8988T (cell line): ENCODE results near the gene CPNE1.
"Not testable (repeated sequence)": the region's sequence is repeated elsewhere in the genome, so short reads cannot be mapped to it uniquely, and the experiment has no call there.

Source experiments
- DNase-seq: peaks from one replicate; pipeline ENCODE4 v3.0.0; 2011

CPNE1 gene

DNA sequence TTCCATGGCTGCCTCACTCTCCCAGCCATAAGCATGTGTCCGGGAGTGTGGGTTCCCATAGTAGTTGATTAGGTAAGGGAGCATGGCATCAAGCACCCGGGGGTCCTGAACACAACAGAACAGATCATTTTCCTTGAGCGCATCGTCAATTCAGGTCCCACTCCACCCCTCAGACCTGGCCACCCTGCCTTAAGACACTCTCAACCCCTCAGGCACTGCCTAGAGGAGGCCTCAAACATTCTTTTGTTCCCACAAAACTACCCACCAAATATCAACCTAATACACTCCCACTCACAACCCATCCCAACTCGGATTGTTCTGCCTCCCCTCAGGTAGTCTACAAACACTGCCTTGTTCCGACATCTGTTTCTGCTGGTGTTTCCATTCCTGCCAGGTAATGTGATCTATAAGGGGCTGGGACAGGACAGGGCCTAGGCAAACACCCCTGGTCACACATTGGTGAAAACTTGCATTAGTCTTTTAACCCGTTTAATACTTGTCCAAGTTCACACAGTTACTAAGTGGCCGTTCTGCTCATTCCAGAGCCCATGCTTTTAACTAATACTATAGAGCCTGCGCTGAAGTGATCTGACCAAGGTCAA lies 33.1 kb upstream of the CPNE1 start:
- DNase-seq = no peak

DNA sequence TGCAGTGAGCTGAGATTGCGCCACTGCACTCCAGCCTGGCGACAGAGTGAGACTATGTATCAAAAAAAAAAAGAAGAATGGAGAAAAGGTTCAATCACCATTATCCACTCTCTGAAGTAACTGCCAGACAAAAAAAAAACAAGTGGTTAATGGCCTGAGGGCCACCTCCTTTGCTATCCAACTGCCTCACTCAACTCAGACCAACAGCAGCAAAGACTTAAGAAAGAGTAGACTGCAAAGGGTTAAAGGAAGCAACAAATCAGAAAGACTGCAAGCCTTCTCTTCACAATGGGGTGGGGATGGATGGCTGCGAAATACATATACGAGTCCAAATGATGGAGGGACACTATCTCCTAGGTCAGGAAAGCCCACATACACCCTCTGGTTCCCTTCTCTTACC lies 31.3 kb upstream of the CPNE1 start:
- no peak for DNase-seq

GRCh38 chr20:35695245-35695749 lies 30.6 kb upstream of the CPNE1 start:
- DNase-seq = no peak

DNA sequence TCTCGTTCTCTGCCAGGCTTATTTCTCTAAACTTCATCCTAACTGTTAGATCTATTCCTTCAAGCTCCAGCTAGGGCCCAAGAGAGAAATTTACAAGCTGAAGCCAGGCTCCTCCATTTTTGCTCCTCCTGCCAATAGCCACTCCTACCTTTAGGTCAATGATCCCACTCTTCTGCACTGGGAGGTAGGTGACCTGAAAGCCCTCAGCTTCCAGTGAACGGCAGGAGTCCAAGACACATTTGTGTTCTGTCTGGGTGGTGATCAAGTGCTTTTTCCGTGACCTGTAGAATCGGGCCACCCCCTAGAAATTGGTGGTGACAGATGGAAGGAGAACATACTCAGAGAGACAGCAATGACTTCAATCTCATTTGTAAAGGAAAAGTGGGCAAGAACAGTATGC lies 25.6 kb upstream of the CPNE1 start:
- no peak for DNase-seq

GRCh38 chr20:35686872-35687271 lies 22.2 kb upstream of the CPNE1 start:
- not testable (repeated sequence) for DNase-seq

DNA sequence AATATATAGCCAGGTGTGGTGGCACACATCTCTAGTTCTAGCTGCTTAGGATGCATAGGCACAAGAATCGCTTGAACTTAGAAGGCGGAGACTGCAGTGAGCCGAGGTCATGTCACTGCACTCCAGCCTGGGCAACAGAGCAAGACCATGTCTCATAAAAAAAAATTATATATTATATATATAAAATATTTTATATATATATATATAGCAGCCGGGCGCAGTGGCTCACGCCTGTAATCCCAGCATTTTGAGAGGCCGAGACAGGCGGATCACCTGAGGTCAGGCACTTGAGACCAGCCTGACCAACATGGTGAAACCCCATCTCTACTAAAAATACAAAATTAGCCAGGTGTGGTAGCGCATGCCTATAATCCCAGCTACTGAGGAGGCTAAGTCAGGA lies 20.7 kb upstream of the CPNE1 start:
- DNase-seq = not testable (repeated sequence)

DNA sequence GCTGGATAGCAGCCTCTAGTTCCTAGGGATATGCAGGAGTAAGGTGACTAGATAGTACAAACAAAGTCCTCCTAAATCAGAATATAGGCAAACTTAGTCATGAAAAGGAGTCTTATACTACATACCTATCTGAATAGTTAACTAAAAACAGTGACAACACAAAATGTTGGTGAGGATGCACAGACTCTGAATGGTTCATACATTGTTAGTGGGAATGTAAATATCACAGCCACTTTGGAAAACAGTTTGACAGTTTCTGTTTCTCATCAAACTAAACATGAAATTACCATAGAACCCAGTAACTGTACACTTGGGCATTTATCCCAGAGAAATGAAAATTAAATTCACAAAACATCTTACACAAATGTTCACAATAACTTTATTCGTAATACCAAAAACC lies 17.3 kb upstream of the CPNE1 start:
- DNase-seq = no peak

DNA sequence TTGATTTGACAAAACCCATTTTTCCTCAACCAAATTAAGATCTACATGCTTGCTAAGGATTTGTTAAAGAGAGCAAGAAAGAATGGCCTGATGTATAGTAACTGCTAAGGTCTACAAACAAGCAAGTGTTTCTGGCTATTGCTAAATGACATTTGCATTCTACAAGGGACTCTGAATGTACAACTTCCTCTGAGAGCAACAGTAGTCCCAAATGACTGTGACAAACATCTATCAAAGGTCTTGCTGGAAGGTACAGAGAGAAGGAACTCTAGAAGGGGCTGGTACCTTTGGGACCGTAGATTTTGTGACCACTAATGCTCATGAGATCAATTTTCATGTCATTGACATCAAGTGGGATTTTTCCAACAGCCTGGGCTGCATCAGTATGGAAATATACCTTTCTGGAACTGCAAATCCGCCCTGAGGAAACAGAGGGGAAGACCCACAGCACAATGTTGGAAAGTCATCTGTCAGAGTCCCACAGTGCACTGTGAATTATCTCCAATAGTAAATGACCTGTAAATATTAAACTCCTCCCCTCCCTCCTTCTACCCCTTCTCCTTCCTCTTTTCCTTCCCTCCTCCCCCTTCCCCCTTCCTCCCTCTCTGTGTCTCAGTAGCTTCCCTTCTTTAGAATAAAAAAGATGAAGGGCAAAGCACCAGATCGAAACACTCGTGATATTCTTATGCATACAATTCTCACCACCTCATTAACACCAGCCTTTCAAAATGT lies 15.9 kb upstream of the CPNE1 start:
- no peak for DNase-seq

DNA sequence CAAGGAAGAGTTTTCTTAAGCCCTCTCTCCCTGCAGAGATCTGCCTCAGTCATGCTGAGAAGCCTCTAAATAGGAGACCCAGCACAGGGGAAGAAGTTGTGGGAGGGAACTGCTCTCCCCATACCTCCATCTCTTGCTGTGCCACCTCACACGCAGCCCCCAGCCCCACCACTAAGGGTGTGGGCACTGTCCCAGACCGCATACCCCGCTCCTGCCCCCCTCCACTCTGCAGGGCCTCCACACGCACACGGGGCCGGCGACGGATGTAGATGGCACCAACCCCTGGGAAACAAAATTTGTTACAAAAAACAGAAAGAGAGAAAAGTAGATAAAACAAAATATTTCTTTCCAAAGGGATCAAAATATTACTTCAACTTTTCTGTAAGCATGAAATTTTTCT lies 10.2 kb upstream of the CPNE1 start:
- no peak for DNase-seq

GRCh38 chr20:35673884-35674283 lies 9.2 kb upstream of the CPNE1 start:
- no peak for DNase-seq

DNA sequence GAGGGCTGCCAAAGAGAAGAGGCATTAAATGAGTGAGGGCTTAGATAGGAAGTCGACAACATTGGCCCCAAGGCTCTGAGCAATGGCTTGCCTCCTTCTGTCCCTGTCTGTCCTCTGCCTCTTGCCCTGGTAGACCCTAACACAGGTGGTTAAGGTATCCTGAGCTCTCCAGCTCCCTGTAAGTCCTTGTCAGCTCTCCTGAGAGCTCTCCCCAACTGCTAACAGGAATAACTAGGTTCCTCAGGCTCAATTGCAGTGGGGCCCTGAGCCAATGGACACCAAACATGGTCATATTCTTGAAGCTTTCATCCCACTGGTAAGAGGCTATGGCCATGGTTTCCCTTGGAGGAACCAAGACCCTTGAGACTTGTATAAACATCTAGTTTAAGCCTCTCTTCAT lies 5.0 kb upstream of the CPNE1 start:
- no peak for DNase-seq

DNA sequence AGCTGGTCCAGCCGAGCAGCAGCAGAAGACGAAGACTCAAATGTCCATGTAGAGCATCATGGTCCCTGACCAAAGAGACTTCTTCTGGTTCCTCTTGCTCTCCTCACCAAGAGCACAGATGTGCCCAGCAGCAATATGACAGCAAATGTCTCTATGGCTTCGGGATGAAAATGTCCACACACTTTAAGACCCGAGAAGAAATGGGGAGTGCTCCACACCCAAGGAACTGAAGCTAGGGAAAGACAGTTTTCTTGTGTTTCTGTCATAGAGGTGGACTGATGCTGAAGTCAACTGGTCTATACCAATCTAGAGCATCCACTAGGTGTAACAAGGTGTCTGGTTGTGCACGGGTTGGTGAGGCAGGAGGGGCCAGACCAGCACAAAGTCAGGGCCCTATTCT lies 4.5 kb upstream of the CPNE1 start:
- no peak for DNase-seq

DNA sequence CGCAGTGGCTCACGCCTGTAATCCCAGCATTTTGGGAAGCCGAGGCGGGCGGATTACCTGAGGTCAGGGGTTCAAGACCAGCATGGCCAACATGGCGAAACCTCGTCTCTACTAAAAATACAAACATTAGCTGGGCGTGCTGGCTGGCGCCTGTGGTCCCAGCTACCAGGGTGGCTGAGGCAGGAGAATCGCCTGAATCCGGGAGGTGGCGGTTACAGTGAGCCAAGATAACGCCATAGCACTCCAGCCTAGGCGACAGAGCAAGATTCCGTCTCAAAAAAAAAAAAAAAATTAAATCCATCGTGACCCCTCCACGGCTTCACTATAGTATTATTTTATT lies 1.2 kb upstream of the CPNE1 start:
- no peak for DNase-seq

DNA sequence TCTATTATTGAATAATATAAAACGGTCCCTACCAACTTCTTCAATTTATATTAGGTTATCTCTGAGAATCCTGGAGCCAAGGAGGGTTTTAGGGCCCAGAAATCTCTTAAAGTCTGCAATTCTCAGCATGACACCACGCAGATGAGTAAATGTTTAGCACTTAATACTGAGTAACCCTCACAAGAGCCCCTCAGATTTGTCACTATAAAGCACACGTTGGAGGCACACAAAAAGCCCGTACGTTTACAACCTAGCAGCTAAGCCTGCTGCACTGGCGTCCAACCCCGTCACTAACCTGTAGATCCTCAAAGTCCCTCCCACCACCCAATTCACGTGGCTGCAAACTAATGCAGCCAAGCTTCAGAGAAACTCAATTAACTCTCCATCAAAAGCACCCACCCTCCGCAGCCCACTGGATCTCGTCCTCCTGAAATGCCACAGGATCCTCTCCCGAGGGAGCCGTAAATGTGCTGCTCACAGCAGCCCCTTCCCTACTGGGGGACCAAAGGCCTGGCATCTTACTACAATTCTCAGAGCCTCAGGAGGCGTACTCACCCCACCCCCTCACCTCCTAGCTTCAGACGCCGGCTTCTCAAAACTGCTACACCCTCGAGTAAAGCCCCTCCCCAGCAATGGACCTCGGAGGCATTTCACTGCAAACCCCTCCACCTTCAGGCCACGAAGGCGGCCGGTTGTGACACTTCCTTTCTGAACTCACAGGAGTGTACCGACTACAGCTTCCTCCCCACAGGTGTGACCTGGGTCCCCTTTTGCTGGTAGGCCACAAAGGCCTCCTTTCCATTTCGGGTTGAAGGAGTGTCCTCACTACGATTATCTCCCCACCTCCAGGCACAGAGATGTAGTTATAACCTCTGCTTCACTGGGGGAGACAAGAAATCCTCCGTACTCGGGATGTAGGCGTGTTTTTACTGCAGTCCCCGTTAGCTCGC lies 909 bp downstream of the CPNE1 start:
- DNase-seq = no peak

- DNase-seq = no peak
Measured at GRCh38 chr20:35662551-35662950, 2.1 kb downstream of the CPNE1 start.

DNA sequence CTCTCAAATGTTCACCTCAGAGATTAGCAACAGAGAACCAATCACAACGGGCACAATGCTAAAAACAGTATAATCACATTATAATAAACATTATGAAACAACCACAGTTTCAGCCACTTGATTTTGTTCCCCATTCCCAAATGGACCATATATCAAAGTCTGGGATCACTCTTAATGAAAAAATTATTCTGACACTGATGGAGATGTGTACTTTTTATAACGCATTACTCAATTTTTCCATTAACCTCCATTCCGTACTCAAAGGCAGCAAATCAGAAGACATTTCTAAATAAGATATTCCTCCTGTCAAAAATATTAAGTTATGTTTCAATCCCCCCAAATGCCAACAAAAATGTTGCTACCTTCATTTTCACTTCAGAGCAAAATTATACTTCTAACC lies 2.8 kb downstream of the CPNE1 start:
- DNase-seq = no peak

DNA sequence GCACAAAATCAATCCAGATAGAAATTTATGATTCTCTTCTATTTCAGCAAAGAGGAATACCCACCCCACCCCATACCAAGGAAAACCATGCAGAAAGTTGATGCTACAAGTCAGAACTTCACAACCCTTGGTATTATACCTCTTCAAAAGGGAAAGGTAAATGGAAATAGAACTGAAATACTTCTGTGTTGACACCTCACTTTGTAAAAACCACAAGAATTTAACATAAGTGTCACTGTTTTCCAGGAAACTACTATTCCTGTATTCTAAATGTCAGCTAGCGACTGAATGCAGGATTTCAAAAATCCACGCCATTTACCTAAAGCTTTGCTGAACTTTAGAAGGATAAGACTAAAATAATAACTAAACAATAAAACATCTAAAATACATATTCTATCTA lies 3.6 kb downstream of the CPNE1 start:
- DNase-seq = no peak

DNA sequence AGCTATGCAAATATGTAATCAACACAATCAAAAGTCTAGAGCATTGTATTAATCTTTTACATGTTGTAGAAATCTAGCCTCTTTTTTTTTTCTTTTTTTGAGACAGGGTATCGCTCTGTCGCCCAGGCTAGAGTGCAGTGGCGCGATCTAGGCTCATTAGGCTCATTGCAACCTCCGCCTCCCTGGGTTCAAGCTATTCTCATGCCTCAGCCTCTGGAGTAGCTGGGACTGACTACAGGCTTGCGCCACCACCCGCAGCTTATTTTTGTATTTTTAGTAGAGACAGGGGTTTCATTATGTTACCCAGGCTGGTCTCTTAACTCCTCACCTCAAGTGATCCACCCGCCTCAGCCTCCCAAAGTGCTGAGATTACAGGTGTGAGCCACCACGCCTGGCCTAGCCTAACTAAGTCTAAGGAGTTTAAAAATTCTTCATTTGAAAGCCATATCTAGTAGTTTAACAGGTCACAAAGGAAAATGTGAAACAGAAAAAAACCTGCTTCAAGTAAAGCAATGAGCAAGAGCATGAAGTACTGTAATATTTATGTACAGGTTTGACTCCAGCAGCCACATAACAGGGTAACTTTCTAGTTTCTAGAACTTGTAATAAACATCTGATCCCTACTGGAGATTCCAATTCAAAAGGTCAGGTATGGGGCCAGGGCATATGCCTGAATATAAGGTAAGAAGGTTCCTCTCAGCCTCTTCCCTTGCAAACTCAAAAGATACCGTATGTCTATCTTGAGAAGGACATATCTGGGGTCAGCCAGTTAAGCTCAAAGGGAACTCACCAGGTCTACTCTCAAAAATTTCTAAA lies 4.4 kb downstream of the CPNE1 start:
- no peak for DNase-seq

- no peak for DNase-seq
Measured at GRCh38 chr20:35657271-35657670, 7.4 kb downstream of the CPNE1 start.

- no peak for DNase-seq
Measured at GRCh38 chr20:35654415-35654814, 10.3 kb downstream of the CPNE1 start.

GRCh38 chr20:35653893-35654292 lies 10.8 kb downstream of the CPNE1 start:
- DNase-seq = no peak

DNA sequence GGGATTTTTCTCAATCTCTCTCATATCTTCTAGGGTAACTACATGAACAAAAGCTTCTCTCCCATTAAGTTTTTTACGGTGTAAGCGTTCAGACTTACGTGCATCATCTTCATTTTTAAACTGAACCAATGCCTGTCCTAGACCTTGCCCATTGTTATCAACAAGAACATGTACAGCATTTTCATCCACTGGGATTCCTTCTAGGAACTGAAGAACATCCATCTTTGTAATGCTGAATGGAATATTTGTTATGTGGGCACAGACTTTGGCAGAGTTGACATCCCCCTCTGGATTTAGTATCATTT lies 11.3 kb downstream of the CPNE1 start:
- no peak for DNase-seq
